Mucosa of rectum (tissue), 2 donors: ENCODE measurements around the gene XG.
"Not testable (repeated sequence)": the region's sequence is repeated elsewhere in the genome, so short reads cannot be mapped to it uniquely, and the experiment has no call there.

Experiments used
- H3K27ac ChIP-seq, 2 donors: one replicate each; pipeline ENCODE4 v1.7.0; 2013; ENCODE audit warnings: inconsistent platforms in 2 of 2, low read depth in 2 of 2, low read length in 2 of 2
- H3K27me3 ChIP-seq, 2 donors: one replicate each; pipeline ENCODE4 v1.7.0; 2013; ENCODE audit warnings: low read length in 2 of 2; ENCODE audit not compliant: control insufficient read depth in 2 of 2, insufficient read depth in 2 of 2
- H3K36me3 ChIP-seq, 2 donors: one replicate each; pipeline ENCODE4 v1.7.0; 2013; ENCODE audit warnings: low read length in 2 of 2; ENCODE audit not compliant: control insufficient read depth in 2 of 2, insufficient read depth in 2 of 2
- H3K4me1 ChIP-seq, 2 donors: one replicate each; pipeline ENCODE4 v1.7.0; 2013; ENCODE audit warnings: low read length in 2 of 2, mild to moderate bottlenecking in 1 of 2; ENCODE audit not compliant: control insufficient read depth in 2 of 2, insufficient read depth in 2 of 2
- H3K4me3 ChIP-seq, 2 donors: one replicate each; pipeline ENCODE4 v1.7.0; 2013; ENCODE audit warnings: low read length in 2 of 2
- H3K9ac ChIP-seq, 2 donors: one replicate each; pipeline ENCODE4 v1.7.0; 2013; ENCODE audit warnings: low read length in 2 of 2, low read depth in 1 of 2, mild to moderate bottlenecking in 1 of 2
- H3K9me3 ChIP-seq, 2 donors: one replicate each; pipeline ENCODE4 v1.7.0; 2013; ENCODE audit warnings: low read length in 2 of 2; ENCODE audit not compliant: control insufficient read depth in 2 of 2
- donor health status: healthy.
- donor health status: Normal muscosa, but diverticular disease.

Gene XG

DNA sequence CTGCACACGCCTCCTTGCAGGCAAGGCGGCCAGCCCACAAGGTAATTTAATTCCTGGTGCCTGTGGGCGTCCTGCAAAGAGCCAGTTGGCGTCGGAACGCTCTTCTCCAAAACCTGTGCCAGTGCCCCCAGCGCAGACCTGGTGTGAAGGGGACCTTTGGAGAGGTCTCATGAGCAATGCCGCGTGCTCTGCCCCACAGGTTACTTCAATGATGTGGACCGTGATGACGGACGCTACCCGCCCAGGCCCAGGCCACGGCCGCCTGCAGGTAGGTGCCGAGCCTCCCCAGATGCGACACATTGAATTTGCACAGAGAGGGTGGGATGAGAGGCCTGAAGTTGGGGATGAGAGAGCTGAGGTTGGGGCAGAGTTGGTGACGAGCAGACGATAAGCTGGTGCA, 42.5 kb downstream of the XG start:
- no peaks in the 10 kb centered on the region for H3K36me3 ChIP-seq
- no peak overlapping the region for H3K27ac ChIP-seq
- no peak overlapping the region for H3K4me3 ChIP-seq
- H3K9me3 ChIP-seq: no peaks in the 10 kb centered on the region
- H3K4me1 ChIP-seq: no peaks in the 10 kb centered on the region
- no peak overlapping the region for H3K9ac ChIP-seq
- no peaks in the 10 kb centered on the region for H3K27me3 ChIP-seq

DNA sequence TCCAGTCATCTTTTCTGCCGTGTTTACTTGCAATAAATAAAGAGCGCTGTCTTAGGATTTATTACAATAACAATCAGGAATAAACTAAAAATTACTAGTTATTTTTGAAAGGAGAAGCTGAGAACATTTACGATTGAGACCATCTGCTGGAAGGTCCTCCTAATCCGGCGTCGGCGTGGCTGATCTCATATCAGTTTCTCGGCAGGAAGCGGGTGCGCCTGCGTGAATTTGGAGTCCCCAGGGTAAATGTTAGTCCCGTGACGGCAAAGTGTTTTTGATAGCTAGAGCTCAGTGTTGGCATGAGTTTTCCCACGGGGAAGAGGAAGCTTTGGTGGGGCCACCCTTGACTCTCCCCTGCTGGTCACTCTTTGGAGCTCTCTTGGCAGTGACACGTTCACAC, 45.0 kb downstream of the XG start:
- H3K9ac ChIP-seq, H3K9me3 ChIP-seq, H3K4me1 ChIP-seq, H3K4me3 ChIP-seq, H3K36me3 ChIP-seq, H3K27ac ChIP-seq, H3K27me3 ChIP-seq: not testable (repeated sequence)

DNA sequence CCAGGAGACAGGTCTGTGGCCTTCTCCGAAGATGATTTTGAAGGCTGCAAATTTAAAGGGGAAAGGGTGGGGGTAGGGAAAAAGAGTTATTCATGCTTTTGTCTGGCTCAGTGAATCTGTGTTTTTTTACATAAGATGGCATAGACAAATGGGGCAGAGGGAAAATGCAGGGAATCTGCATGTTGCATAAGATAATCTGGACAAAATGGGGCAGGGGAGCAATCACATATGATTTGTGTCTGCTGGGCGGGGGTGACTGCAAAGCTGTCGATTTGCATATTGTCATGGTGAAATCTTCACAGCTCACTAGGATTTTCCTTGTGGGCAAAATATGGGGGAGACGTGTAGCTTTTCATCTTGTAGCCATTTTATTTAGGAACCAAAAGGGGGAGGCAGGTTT, 47.5 kb downstream of the XG start:
- Histone ChIP-seq H3K9me3 (no peaks in the 10 kb centered on the region), H3K36me3 (no peaks in the 10 kb centered on the region), H3K4me1 (no peaks in the 10 kb centered on the region), H3K27me3 (no peaks in the 10 kb centered on the region), H3K27ac (no peak overlapping the region), H3K4me3 (no peak overlapping the region), H3K9ac (no peak overlapping the region)

DNA sequence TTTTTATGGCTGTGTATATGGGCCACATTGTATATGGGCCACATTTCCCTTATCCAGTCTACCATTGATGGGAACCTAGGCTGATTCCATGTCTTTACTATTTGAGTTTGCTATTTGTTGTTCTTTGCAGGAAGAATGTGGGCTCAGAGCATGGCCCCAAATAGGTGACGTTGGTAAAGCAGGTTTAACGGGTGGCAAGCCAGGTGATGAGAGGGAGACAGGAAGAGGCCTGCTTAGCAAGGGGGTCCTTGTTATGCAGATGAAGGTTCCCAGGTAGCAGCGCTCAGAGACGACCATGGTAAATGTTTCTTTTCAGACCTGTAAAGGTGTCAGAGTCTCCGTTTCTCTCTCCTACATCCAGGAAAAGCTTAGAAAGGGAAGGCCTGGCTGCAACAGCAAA, 48.1 kb downstream of the XG start:
- H3K36me3 ChIP-seq, H3K4me3 ChIP-seq, H3K27ac ChIP-seq, H3K9ac ChIP-seq, H3K9me3 ChIP-seq, H3K27me3 ChIP-seq, H3K4me1 ChIP-seq: not testable (repeated sequence)

DNA sequence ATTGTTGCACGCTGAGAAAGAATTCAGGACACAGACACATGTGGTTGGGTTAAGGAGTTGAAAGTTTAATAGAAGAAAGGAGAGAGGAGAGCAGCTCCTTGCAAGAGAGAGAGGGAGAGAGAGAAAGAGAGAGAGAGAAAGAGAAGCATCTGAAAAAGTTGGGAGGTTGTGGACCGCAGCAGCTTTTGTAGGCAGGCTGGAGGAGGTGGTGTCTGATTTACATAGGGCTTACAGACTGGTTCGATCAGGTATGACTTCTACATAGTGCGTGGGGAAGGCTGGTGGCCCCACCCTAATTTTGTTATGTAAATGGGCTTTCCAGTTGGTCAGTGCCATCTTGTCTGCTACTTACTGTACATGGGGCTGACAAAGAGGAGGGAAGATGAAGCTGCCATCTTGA, 49.4 kb downstream of the XG start:
- Histone ChIP-seq H3K9ac (no peak overlapping the region), H3K36me3 (no peaks in the 10 kb centered on the region), H3K4me3 (no peak overlapping the region), H3K27ac (no peak overlapping the region), H3K4me1 (no peaks in the 10 kb centered on the region), H3K9me3 (no peaks in the 10 kb centered on the region), H3K27me3 (no peaks in the 10 kb centered on the region)

DNA sequence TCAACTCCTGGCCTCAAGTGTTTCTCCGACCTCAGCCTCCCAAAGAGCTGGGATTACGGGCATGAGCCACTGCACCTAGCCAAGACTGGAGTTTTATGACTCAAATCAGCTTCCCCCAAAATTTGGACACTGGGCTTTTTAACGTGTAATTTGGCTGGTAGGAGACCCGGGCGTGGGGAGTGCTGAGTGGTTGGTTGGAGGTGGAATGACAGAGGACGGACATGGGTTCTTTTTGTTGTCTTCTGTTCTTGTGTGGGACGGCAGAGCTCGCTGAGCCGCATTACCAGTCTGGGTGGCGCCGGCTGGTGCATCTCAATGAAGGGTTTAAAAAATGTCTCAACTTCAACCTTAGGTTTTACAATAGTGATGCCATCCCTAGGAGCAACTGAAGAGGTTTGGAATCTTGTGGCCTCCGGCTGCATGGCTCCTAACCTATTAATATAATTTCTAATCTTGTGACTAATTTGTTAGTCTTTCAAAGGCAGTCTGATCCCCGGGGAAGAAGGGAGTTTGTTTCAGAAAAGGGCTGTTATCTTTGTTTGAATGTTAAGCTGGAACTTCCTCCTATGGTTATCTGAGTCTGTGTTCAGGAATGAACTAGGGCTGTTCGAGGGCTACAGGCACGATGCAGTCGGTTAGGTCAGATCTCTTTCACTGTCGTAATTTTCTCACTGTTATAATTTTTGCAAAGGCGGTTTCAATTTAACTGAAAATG, 50.7 kb downstream of the XG start:
- H3K4me1 ChIP-seq, H3K4me3 ChIP-seq, H3K9ac ChIP-seq, H3K27me3 ChIP-seq, H3K27ac ChIP-seq, H3K9me3 ChIP-seq, H3K36me3 ChIP-seq: not testable (repeated sequence)

DNA sequence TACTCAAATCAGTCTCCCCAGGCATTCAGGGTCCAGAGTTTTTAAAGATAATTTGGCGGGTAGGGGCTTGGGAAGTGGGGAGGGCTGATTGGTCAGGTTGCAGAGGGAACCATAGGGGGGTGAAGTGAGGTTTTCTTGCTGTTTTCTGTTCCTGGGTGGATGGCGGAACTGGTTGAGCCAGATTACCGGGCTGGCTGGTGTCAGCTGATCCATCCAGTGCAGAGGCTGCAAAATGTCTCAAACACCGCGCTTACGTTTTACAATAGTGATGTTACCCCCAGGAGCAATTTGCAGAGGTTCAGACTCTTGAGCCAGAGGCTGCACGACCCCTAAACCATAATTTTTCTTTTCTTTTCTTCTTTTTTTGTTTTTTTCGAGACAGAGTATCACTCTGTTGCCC, 51.6 kb downstream of the XG start:
- H3K4me1 ChIP-seq, H3K9me3 ChIP-seq, H3K27ac ChIP-seq, H3K27me3 ChIP-seq, H3K4me3 ChIP-seq, H3K9ac ChIP-seq, H3K36me3 ChIP-seq: not testable (repeated sequence)

DNA sequence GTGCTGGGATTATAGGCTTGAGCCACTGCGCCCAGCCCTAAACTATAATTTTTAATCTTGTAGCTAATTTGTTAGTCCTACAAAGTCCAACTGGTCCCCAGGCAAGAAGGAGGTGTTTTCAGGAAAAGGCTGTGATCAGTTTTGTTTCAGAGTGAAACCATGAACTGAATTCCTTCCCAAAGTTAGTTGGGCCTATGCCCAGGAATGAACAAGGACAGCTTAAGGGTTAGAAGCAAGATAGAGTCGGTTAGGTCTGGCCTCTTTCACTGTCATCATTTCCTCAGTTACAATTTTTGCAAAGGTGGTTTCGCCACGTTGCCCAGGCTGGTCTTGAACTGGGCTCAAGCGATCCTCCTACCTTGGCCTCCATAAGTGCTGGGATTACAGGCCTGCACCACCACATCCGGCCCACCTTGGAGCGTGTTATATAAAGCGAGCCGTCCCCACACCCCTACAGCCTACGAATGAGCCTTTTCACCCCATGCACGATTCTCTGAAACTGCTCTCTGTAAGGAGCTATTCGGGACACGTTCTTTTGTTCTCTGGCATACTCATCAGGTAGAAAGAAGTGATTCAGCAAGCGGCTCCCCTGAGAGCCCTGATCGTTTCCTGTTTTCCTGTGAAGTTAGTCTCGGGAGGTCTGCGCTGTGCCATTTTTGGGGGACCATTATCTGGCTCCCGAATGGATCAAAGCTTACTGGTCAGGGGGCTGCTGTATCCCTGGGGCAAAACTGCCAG, 52.4 kb downstream of the XG start:
- not testable (repeated sequence) for H3K9me3 ChIP-seq, H3K4me1 ChIP-seq, H3K27me3 ChIP-seq, H3K4me3 ChIP-seq, H3K36me3 ChIP-seq, H3K27ac ChIP-seq, H3K9ac ChIP-seq

DNA sequence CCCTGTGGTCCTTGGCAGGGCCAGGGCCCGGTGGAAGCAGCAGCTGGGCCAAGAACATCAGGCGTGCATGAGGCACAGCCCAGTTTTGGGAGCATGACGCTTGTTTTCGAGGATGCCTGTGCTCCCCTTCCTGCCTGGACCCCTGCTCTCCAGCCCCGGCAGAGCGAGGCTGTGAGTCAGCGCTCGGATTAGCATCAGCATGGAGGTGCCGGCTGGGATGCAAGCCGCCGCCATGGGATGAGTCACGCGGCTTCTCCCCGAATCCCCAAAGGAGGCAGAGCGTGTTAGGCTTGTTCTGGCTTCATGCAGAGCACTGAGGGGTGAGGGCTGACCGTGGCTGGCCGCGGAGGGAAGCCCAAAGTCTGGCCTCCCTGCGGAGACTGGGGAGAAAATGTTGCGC, 53.0 kb downstream of the XG start:
- not testable (repeated sequence) for H3K27me3 ChIP-seq, H3K9me3 ChIP-seq, H3K27ac ChIP-seq, H3K4me1 ChIP-seq, H3K4me3 ChIP-seq, H3K9ac ChIP-seq, H3K36me3 ChIP-seq

DNA sequence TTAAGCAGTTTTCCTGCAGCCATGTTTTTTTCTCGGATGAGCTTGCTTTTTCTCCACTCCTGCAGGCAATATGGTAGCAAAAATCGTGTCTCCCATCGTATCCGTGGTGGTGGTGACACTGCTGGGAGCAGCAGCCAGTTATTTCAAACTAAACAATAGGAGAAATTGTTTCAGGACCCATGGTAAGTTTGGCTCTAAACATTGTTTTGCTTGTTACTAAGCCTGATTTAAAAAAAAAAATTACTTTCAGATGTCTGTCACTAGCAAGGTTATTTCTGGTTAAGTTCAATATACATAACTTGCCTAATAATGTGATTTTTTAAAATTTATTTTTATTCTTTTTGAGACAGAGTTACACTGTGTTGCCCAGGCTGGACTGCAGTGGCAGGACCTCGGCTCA, 59.4 kb downstream of the XG start:
- Histone ChIP-seq H3K9me3 (no peaks in the 10 kb centered on the region), H3K4me3 (no peak overlapping the region), H3K36me3 (no peaks in the 10 kb centered on the region), H3K27ac (no peak overlapping the region), H3K27me3 (no peaks in the 10 kb centered on the region), H3K9ac (no peak overlapping the region), H3K4me1 (no peaks in the 10 kb centered on the region)
